GM23338 (cell line): ENCODE measurements around the gene SLC25A34. TPM values are rescaled to one million over a fixed set of nuclear protein-coding genes. Genes with fewer than 3 reads are reported as not detected.

Experiments used
- ATAC-seq: fragments of 200-7000 bp; cut with Tn5 transposase; 3 replicates; pipeline ENCODE4 v1.9.1; 2020
- DNase-seq: peaks from one replicate; pipeline ENCODE4 v3.0.0-alpha.2; 2015; ENCODE audit warnings: low spot score
- H2AFZ ChIP-seq: fragments of 200-600 bp; sonication (generic); 2 replicates; pipeline ENCODE4 v1.8.0; 2016; ENCODE audit warnings: antibody characterized with exemption, mild to moderate bottlenecking, moderate library complexity
- H3F3A ChIP-seq: fragments of 200-600 bp; sonication (generic); replicated peaks from 2 replicates; pipeline ENCODE4 v1.8.0; 2017; ENCODE audit warnings: antibody characterized with exemption, mixed run types, low read depth
- H3K27ac ChIP-seq: fragments of 200-600 bp; sonication (generic); 2 replicates; pipeline ENCODE4 v1.6.1; 2016; ENCODE audit warnings: low read depth
- H3K27me3 ChIP-seq: fragments of 200-600 bp; sonication (generic); 2 replicates; pipeline ENCODE4 v1.8.0; 2016; ENCODE audit warnings: mild to moderate bottlenecking, mixed run types, moderate library complexity; ENCODE audit not compliant: insufficient read depth
- H3K36me3 ChIP-seq: fragments of 200-600 bp; sonication (generic); 2 replicates; pipeline ENCODE4 v1.8.0; 2016; ENCODE audit warnings: mild to moderate bottlenecking; ENCODE audit not compliant: insufficient read depth
- H3K4me1 ChIP-seq: fragments of 200-600 bp; sonication (generic); 2 replicates; pipeline ENCODE4 v1.8.0; 2016; ENCODE audit warnings: mild to moderate bottlenecking, moderate library complexity; ENCODE audit not compliant: insufficient read depth
- H3K4me2 ChIP-seq: fragments of 200-600 bp; sonication (generic); 2 replicates; pipeline ENCODE4 v1.7.1; 2017; ENCODE audit warnings: mixed run types
- H3K4me3 ChIP-seq: fragments of 200-600 bp; sonication (generic); 2 replicates; pipeline ENCODE4 v1.6.1; 2016; ENCODE audit warnings: mixed run types
- H3K79me2 ChIP-seq: fragments of 200-600 bp; sonication (generic); replicated peaks from 2 replicates; pipeline ENCODE4 v1.8.0; 2017; ENCODE audit warnings: mild to moderate bottlenecking; ENCODE audit not compliant: insufficient read depth
- H3K9me2 ChIP-seq: fragments of 200-600 bp; sonication (generic); 2 replicates; pipeline ENCODE4 v1.8.0; 2017; ENCODE audit not compliant: insufficient read depth
- H4K20me1 ChIP-seq: fragments of 200-600 bp; sonication (generic); replicated peaks from 2 replicates; pipeline ENCODE4 v1.8.0; 2017; ENCODE audit warnings: mild to moderate bottlenecking; ENCODE audit not compliant: insufficient read depth
- H3K27ac Mint-ChIP-seq: 2 replicates; pipeline ENCODE4 v1.8.0; 2020; ENCODE audit warnings: inconsistent platforms, mild to moderate bottlenecking, moderate library complexity, mixed read lengths
- H3K27me3 Mint-ChIP-seq: 3 replicates; pipeline ENCODE4 v1.8.0; 2022; ENCODE audit warnings: low read depth, mild to moderate bottlenecking, moderate library complexity, mixed read lengths, inconsistent platforms; ENCODE audit not compliant: insufficient read depth, poor library complexity
- H3K36me3 Mint-ChIP-seq: 3 replicates; pipeline ENCODE4 v1.8.0; 2021; ENCODE audit warnings: low read depth, mild to moderate bottlenecking, inconsistent platforms, moderate library complexity, mixed read lengths
- H3K4me1 Mint-ChIP-seq: 3 replicates; pipeline ENCODE4 v1.8.0; 2020; ENCODE audit warnings: mild to moderate bottlenecking, inconsistent platforms, mixed read lengths
- H3K4me3 Mint-ChIP-seq: 3 replicates; pipeline ENCODE4 v1.8.0; 2021; ENCODE audit warnings: moderate library complexity, mild to moderate bottlenecking, inconsistent platforms, mixed read lengths
- H3K9me3 Mint-ChIP-seq: 3 replicates; pipeline ENCODE4 v1.8.0; 2020; ENCODE audit warnings: moderate library complexity, mild to moderate bottlenecking, inconsistent platforms, mixed read lengths
- CREB1 ChIP-seq: fragments of 250-450 bp; sonication (Bioruptor Pico); IDR thresholded peaks from 2 replicates; pipeline ENCODE4 v1.5.0; 2020; ENCODE audit warnings: low read depth, mild to moderate bottlenecking, moderate library complexity
- CTCF ChIP-seq, 2 experiments: fragments of 200-600 bp in 1 of 2; sonication (generic) in 1 of 2; conservative IDR thresholded peaks; 2 replicates each; pipeline versions ENCODE4 v1.5.1 to v1.6.1; 2016 to 2017; ENCODE audit warnings: antibody characterized with exemption in 2 of 2, low read depth in 2 of 2, mild to moderate bottlenecking in 2 of 2, moderate library complexity in 1 of 2
- ETS1 ChIP-seq: IDR thresholded peaks from 2 replicates; pipeline ENCODE4 v1.6.1; 2016; ENCODE audit warnings: antibody characterized with exemption
- EZH2 ChIP-seq: fragments of 200-600 bp; sonication (generic); IDR thresholded peaks from one replicate; pipeline ENCODE4 v1.8.0; 2017; ENCODE audit warnings: antibody characterized with exemption, mild to moderate bottlenecking, low read depth; ENCODE audit not compliant: unreplicated experiment
- EZH2phosphoT487 ChIP-seq: fragments of 200-600 bp; sonication (generic); IDR thresholded peaks from one replicate; pipeline ENCODE4 v1.8.1; 2018; ENCODE audit warnings: antibody characterized with exemption; ENCODE audit not compliant: unreplicated experiment
- JUNB ChIP-seq: IDR thresholded peaks from one replicate; pipeline ENCODE4 v1.6.1; 2016; ENCODE audit warnings: antibody characterized with exemption; ENCODE audit not compliant: unreplicated experiment
- NANOG ChIP-seq: IDR thresholded peaks from 2 replicates; pipeline ENCODE4 v1.6.1; 2016; ENCODE audit warnings: antibody characterized with exemption, borderline replicate concordance
- POLR2AphosphoS5 ChIP-seq: IDR thresholded peaks from 2 replicates; pipeline ENCODE4 v1.6.1; 2016; ENCODE audit warnings: antibody characterized with exemption, low read depth
- REST ChIP-seq: IDR thresholded peaks from one replicate; pipeline ENCODE4 v1.6.1; 2018; ENCODE audit warnings: antibody characterized with exemption; ENCODE audit not compliant: unreplicated experiment
- STAT1 ChIP-seq: IDR thresholded peaks from one replicate; pipeline ENCODE4 v1.6.1; 2016; ENCODE audit warnings: antibody characterized with exemption; ENCODE audit not compliant: unreplicated experiment
- ZNF114 ChIP-seq: fragments of 250-450 bp; sonication (Bioruptor Pico); IDR thresholded peaks from 2 replicates; pipeline ENCODE4 v1.5.0; 2020; ENCODE audit warnings: mild to moderate bottlenecking, moderate library complexity
- ZNF331 ChIP-seq: fragments of 250-450 bp; sonication (Bioruptor Pico); IDR thresholded peaks from 2 replicates; pipeline ENCODE4 v1.5.0; 2020; ENCODE audit warnings: low read depth, mild to moderate bottlenecking, moderate library complexity
- ZNF462 ChIP-seq: fragments of 250-450 bp; sonication (Bioruptor Pico); IDR thresholded peaks from 2 replicates; pipeline ENCODE4 v1.5.0; 2020; ENCODE audit warnings: mild to moderate bottlenecking, moderate library complexity
- polyA plus RNA-seq: library from polyadenylated mRNA; unstranded; fragments of >200 nt; fragmentation: Nextera tagmentation; extraction: Ambion mirVana; gene quantifications from 2 replicates; pipeline ENCODE4 v1.2.1, GENCODE V29; 2016
- total RNA-seq: library from RNA; depleted of rRNA; stranded (reverse); fragments of >200 nt; shearing (Covaris generic); gene quantifications from 2 replicates; pipeline ENCODE4 v1.2.3, GENCODE V29; 2014

Gene SLC25A34
- total and polyA plus RNA-seq, 2 experiments from 2014 or later, result 0.11 to 3.5 TPM

GRCh38 chr1:15723631-15724246 is 12.3 kb upstream of the SLC25A34 start:
- Mint-ChIP-seq H3K4me1 (no peaks in the 10 kb centered on the region), H3K27ac (no peak overlapping the region), H3K4me3 (no peak overlapping the region), H3K27me3 (peaks cover 4% of the 10 kb centered on the region), H3K36me3 (peaks cover 28% of the 10 kb centered on the region), H3K9me3 (no peaks in the 10 kb centered on the region)
- H3K27ac ChIP-seq, result no peak overlapping the region
- H3K27me3 ChIP-seq, result no peaks in the 10 kb centered on the region
- H3K4me3 ChIP-seq, result no peak overlapping the region
- no peak overlapping the region for H3K4me2 ChIP-seq
- ATAC-seq (no peak), DNase-seq (no peak)
- H3K79me2 ChIP-seq, result no peaks in the 10 kb centered on the region
- TF ChIP-seq ZNF114 (CRISPR knock-in tag) (no peak), NANOG (no peak), EZH2 (no peak), EZH2phosphoT487 (no peak), POLR2AphosphoS5 (no peak), CTCF (conservative IDR thresholded peaks at IDR 0.05; ENCODE audit: low read depth in 2 of 2) (no peak), STAT1 (no peak), REST (no peak), CREB1 (no peak), JUNB (no peak), ZNF331 (CRISPR knock-in tag) (no peak), ETS1 (no peak), ZNF462 (CRISPR knock-in tag) (no peak)
- no peaks in the 10 kb centered on the region; the same call in 1 of the 2 replicates for H3K36me3 ChIP-seq
- no peaks in the 10 kb centered on the region; the same call in none of the 2 replicates for H4K20me1 ChIP-seq
- H3K9me2 ChIP-seq, result no peaks in the 10 kb centered on the region
- no peak overlapping the region for H2AFZ ChIP-seq
- H3K4me1 ChIP-seq, result no peaks in the 10 kb centered on the region
- H3F3A ChIP-seq, result no peaks in the 10 kb centered on the region
